Activated effector memory CD4-positive, alpha-beta T cell treated with anti-CD3 and anti-CD28 coated beads, Interleukin-2, amount 50 U/mL, for 16 hours (primary cell): ENCODE results near the gene FAIM.

Experiments
- DNase-seq: peaks from one replicate; pipeline ENCODE4 v3.0.0-alpha.2; 2020

The FAIM gene

DNA sequence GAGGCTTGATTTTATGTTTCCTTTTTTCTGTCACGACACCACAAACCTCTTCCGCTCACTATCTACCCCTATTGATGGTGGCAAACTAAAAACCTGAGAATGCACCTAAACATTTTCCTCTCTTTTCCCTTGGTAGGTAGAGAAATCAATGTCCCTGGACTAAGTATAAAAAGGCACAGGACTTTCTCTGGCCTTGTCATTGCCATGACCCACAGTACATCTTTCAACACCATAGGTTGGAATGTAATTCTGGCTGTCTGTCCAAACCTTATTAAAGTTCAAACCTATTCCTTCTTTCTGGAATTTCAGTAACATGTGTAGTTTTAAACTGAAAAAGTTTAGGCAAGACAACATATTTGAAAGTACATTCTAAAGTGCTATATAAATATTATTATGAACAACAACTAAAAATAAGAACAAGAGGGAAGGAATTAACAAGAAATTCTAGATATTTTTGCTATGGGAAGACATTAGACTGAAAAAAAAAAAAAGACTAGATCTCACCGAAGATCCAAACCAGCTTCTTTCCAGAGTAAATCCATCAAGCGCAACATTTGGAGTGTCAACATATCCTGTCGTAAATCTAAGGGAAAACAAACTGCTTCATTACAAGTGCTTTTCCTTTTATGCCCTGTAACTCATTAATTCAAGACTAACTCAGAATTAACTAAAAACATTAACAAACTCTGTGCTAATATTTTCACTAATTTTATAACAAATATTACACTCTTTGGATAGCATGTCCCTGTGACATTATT is 73.1 kb downstream of the FAIM start:
- no peak for DNase-seq

DNA sequence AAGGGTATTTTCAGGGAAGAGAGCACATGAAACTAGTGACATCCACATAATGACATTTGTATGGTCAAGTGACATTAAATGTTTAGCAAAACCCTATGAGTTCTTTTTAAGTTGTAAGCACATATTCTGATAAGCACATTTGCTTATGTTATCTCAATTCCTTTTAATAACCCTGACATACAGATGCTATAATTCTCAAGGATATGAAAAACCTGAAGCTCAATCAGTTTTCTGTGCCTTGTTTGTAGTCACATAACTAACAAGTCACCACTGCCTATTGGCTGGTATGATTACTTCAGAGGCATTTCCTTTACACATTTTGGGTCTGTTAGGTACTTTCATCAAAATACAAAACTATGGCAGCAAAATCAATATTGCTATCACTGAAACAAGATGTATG is 74.1 kb downstream of the FAIM start:
- no peak for DNase-seq
